SH-SY5Y (cell line): ENCODE results near the gene RCOR3.

ENCODE experiments used
- GATA2 ChIP-seq: IDR thresholded peaks from 2 replicates; pipeline ENCODE4 v1.6.1; 2011; ENCODE audit warnings: mild to moderate bottlenecking, low read depth, low read length
- GATA3 ChIP-seq: IDR thresholded peaks from 2 replicates; pipeline ENCODE4 v1.6.1; 2011; ENCODE audit warnings: low read depth, mild to moderate bottlenecking, low read length, moderate library complexity

DNA sequence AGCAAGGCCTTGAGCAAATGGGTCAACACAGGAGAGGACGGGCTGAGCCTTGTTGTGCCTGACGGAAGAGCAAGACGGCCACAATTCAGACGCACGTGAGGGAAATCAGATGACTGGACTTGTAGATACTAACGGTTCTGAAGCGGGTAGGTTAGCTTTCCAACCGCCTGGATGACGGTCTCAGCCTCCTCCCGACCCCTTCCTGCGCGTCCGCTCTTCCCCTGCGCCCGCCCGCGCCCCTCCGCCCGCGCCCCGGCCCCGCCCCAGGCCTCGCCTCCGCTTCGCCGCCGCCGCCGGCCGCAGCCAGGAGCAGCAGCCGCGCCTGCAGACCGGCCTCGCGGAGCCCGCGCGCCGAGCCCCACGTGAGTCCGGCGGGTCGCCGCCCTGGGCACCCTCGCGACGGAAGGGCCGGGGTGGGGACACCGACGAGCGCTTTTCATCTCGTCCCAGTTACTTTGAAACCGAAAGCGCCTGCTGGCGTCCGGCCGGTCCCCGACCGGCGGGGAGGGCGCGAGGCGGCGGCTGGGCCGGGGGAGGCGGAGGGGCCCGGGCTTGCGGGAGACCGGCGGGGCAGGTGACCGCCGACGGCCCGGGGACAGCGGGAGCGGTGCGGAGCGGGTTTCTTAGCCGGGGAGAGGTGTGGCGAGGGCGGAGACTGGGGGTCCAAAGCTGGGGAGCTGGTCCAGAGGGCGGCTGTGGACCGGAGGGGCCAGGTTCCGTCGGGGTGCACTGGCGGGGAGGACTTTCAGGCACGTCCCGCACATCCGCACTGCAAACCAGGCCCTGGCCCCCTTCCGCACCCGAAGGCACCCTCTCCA is 67.6 kb downstream of the RCOR3 start, which contains the start of gene TRAF5:
- TF ChIP-seq GATA2 (no peak), GATA3 (no peak)
